Kidney capillary endothelial cell (primary cell): Measurements from ENCODE around the gene PTPRD.
"Not testable (repeated sequence)": the region's sequence is repeated elsewhere in the genome, so short reads cannot be mapped to it uniquely, and the experiment has no call there.

Experiments used
- DNase-seq: peaks from one replicate; pipeline ENCODE4 v3.0.0-alpha.2; 2018; ENCODE audit warnings: low spot score

PTPRD gene

DNA sequence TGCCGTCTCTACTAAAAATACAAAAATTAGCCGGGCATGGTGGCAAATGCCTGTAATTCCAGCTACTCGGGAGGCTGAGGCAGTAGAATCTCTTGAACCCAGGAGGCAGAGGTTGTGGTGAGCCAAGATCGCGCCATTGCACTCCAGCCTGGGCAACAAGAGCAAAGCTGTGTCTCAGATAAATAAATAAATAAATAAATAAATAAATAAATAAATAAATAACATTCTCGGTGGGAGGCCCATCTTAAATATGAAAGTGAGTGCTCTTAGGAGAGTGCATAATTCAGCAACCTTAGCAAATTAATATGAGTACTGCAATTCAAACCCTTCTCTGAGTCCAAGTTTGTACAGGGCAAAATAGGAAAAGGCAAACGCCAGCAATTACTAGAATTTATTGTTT is 1302.1 kb downstream of the PTPRD start:
- not testable (repeated sequence) for DNase-seq

DNA sequence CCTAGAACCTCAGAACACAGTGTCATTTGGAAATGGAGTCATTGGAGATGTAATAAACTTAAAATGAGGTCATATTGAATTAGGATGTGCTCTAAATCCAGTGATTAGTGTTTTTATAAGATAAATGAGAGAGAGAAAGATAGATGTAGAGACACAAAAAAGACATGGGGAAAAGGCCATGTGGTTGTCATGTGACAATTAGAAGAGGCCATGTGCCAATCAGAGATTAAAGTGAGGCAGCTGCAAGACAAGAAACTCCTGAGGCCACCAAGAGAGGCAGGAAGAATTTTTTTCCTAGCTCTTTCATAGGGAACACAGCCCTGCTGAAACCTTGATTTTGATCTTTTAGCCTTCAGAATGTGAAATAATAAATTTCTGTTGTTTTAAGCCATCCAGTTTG is 1307.2 kb downstream of the PTPRD start:
- no peak for DNase-seq

DNA sequence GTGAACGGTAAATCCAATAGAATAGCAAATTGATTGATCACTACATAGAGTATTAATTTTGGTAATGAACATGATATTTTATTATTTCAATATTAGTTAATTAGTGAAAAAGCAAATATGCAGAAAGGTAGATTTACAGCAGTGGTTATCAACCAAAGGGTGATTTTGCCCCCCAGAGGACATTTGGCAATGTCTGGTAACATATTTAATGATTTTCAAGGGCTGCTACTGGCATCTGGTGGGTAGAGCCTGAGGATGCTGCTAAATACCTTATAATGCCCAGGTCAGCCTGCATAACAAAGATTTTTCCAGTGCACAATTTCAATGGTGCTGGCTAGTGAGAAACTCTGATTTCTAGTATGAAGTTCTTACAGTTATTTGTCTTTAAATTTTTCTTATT is 1313.7 kb downstream of the PTPRD start:
- DNase-seq = no peak

DNA sequence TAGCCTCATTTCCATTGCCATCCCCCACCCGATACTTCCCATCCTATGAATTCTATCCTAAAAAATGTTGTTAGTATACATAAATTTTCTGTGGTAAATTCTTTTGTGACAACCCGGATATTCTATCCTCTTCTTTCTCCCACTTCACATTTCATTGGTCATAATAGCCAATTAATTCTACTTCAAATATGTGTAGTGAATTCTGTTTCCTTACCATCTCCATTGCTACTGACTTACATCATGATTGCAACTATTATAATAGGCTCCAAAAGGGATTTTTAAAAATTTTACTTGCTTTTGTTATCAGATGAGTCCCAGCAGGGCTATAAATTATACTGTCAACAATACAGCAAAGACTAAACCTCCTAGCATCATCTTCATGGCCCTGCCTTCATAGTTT is 1326.8 kb downstream of the PTPRD start:
- no peak for DNase-seq

DNA sequence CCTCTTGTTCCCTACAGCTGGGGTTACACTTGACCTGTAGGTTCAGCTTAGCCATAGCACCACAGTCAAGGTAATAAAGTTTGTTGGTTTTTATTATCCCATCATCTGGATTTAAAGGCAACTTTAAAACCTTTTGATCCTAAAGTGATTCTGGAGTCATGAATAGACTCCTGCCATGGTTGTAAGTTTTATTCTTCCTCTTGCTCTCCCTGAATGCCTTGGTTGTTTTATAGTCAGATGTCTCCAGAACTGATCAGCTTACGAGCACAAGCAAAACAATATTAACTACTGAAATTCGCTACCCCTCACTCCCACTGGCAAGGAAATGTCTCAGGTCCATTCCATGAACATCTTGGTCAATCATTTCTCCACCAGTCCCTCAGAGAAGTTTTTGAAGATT is 1328.6 kb downstream of the PTPRD start:
- DNase-seq = no peak

DNA sequence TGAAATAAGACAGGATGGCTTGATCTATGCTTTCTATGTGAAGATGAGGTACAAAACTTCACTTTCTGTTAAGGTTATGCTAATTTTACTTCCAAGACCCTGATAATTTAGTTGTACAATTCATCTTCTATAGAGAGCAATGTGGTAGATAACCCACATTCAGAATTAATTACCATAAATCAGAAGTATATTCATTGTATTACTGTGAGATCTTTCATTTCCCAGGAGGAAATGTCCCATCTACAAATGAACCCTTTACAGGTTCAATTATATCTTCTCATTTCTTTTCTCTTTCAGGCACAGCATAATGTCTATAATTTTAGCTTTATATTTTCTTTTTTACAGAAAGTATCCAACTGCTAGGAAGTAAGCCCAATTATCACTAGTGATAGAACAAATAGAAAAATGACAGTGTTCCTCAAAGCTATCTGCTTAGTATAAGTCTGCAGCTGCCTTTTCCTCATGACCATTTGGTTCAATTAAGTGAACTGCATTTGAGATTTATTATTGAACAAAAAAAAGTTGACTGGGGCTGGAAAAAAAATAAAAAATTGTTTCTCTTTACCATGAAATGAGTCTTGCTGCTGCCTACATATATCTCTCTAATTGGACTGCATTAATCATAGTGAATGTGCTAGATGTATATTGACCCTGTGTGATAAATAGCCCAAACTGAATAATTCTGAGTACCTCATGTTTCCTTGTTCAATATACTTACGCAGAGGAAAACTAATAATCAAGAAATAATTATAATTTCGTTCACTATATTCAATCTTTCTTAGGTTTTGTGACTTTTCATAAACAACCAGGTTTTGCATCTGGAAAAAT is 1329.4 kb downstream of the PTPRD start:
- DNase-seq = no peak

DNA sequence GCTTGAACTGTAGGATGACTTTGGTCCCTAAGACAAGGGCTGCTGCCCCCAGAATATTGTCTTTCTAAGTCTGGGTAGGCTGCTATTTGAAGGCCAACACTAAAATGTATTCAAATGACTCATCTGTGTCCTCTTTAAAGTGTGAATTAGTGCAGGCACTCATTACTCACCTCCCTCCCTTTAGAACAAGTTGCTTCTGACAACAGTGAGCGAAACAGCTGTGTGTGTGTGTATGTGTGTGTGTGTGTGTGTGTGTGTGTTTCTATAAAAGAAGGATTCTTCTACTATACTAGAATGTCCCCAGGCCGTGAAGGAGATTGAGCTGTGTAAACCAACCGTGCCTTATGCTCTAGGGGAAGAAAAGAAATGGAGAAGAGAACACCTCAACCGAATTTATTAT is 1337.2 kb downstream of the PTPRD start:
- no peak for DNase-seq

DNA sequence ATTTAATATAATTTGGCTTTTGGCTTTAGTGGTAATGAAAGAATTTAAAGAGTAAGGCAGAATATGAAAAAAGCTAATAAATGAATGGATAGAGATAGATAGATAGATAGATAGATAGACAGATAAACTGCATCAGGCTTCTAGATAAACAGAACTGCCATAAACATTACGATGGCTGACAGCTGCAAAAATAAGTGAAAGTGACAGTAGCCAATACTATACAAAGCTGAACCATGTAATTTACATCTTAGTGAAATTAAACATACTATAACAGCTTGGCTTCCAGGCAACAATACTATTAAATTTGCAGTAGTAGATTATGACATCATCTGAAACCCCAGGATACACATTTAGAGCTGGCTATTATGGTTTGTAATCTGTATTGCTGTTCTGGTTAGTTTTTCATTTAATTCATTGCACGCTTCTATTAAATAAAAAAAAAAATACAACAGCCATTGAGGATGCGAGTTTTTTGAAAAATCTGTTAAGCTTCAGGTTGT is 1354.8 kb downstream of the PTPRD start:
- DNase-seq = no peak

DNA sequence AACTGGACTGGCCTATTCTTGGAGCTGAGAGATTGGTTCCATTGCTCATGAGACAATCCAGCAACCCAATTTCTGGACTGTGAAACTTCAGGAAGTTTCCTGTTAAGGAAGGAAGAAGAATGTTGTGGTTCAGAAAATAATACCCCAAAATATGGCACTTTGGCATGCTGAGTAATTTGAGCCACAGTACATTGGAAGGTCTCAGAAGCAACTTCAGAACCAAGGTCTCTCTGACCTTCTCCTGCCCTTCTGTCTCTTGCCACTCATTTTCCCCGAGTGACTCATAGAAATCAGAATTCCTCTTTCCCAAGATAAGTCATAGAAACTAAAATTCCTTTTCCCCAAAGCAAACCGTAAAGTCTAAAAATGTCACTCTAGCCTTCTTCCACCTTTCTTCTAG is 1366.1 kb downstream of the PTPRD start:
- no peak for DNase-seq

DNA sequence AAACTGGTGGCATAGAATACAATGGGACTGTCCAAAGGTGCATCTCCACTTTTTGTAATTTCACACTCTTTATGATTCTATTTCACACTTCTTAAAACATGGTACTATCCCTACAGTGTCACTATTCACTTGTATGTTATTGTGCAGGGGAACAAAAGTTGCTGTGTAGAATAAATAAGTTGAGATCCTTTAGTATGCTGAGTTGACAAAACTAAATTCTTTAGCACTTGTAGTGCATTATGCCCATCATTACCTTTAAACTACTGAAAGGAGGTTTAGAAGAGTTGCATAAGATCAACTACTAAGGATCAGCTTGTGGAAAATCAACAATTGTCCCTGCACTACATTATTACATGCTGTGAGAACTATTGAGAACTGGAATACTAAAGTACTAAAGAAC is 1380.9 kb downstream of the PTPRD start:
- no peak for DNase-seq

DNA sequence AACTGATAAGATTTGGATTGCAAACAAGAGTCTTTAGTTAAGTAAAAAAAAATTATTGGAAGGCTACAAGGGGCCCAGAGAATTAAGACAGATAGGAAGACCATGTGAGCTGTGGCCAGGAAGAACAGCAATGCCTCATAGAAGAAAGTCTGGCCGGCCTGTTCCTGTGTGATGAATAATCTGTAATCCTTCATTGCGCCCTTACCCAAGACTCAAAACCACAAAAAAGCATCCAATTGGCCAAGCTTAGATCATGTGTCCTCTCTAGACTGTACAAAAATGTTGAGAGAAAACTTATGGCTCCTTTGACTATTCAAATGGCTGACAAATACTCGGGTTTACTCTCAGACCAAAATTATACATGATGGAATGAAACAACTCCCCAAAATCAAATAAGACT is 1383.5 kb downstream of the PTPRD start:
- DNase-seq = no peak

DNA sequence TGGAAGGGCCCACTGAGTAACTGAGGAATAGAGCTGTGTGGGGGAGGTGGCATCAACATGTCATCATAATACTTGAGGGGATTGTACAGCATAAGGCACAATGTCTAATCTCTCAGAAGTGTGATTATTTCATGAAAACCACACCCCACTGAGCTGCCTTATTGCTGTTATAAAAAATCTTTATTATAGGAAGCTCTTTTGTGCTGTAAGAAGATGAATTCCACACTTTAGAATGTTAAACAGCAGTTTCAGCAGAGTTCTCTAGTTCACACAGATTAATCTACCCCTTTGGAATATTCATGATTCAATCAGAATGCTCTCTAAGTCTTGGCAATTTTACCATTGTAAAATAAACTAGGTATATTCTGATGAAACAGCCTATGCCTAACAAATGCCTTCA is 1389.6 kb downstream of the PTPRD start:
- DNase-seq = no peak

DNA sequence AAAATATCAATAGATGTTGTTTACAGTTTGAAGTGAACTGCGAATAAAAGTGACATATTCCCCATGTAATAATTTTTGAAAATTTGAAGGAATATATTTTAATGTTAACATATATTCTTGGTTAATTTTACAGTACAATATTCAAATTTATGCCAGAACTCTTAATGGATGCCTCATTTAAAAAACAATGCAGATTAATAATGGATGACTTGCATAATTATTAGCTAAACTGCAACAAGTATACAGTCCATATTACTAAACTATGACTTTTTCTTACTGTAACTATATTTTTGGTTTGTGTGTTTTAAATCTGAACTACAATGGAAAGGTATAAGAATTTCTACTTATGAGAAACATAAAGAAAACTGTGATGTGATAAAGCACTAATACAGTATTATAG is 1390.1 kb downstream of the PTPRD start:
- DNase-seq = no peak

DNA sequence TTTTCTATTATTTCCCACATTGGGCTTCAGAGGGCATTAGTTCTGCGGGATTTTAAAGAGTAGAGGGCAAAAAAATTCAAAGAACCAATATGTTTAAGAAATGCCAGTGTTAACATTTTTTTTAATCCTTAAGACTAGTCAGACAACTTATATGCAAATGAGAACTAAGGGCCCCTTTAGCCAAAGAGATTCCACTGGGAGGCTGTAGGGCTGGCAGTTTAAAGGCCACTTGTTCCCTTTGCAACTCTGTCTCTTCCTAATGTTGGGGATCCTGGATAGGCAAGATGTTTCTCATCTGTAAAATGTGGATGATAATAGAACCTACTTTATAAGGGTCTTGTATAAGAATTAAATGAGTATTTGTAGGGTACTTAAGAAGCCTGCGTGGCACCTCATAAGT is 1395.9 kb downstream of the PTPRD start:
- no peak for DNase-seq

DNA sequence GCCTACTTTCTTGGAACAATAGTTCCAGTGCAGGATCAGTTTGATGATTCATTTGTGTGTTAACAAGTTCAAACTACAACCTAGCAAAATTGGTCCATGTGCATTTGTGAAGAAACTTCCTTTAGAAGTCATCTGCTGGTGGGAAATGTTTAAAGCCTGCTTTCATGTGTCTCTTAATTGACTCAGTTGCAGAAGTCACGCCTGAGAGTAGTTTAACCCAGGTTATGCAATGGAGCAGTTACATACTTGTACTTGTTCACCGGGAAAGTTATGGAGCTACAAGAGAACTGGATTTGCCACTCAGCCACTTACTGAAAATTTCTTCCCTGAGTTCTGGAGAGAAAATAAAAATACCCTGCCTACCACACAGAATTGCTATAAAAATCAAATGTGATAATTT is 1397.8 kb downstream of the PTPRD start:
- DNase-seq = no peak

DNA sequence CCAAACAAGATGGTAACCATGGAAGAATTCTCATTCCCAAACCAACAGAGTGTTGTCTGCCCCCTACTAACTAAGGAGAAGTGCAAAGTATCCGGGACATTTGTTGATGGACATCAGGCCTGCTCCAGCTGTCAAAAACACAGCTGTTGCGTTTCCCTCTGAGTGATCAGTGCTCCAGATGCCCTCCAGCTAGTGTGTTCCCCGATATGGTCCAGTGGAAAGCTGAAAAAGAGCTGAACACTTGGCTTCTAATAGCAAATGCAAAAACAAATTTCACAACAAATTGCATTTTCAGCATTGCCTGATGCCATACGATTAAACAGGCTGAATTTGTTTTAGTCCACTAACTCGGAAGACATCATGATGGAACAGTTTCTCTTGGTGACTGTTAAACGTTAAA is 1398.7 kb downstream of the PTPRD start:
- DNase-seq = no peak

DNA sequence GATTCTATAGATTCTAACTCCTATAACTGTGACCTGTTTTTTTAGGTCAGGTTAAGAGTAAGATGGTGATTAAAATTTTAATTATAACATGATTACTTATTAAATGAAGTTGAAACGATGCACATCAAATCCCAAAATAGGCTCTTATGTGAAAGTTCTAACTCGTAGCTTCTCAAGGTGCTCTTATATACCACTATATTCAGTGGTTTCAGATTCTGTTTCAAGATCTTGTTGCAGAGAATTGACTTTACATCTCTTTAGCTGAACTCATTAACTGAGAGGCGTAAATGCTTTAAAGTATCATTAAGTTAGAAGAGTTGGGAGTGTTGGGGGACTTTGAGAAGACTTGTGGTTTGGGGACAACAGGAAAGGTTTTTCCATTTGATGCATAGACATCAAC is 1399.8 kb downstream of the PTPRD start:
- DNase-seq = no peak

DNA sequence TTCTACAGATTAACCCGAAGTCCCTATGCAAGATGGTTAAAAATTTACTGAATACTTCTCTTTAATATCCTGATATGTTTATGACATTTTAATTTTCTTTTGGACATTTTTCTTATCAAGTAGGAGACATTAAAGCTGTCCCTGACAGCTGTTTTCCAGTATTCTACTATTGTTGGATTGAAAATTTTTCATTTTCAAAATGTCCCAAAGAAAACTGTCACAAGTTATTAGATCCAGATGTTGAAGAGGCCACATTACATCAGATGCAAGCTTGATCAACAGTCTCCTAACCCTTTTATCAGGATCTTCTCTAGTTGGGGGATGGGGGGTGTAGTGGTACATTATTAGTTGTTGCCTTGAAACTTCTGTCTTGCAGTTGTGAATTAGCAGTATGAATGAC is 1410.5 kb downstream of the PTPRD start:
- no peak for DNase-seq

DNA sequence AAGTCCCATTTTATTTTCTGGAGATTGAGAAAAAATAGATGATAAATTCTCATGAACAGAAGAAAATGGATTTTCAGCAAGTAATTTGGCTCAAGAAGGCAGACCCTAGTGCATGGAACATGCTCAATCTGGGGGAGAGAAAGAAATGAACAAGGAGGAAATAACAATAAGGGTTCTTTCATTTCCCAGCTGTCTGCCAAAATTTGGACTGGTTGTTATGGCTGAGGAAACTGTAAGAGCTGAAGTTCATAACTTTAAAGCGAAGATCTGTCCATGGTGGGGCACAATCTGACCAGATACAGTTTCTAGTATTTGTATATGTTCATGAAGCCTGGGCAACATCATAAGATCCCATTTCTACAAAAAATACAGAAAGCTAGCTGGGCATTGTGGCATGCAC is 1426.7 kb downstream of the PTPRD start:
- no peak for DNase-seq

DNA sequence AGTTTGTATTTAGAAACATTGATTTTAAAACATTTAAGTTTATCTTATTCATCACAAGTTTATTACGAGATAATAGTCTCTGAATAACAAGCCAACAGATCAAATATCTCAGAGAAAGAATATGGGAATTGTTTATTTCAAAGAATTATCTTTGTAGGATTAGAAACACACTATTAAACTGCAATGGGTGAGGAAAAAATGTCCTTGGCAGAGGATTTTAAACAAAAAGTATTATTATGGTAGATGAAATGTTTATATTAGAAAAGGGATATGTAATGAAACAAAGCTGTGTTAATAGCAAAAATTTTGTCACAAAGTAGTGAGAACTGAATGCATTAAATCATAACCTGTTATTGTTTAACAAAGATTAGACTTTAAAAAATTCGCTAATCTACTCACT is 1430.4 kb downstream of the PTPRD start:
- DNase-seq = no peak

DNA sequence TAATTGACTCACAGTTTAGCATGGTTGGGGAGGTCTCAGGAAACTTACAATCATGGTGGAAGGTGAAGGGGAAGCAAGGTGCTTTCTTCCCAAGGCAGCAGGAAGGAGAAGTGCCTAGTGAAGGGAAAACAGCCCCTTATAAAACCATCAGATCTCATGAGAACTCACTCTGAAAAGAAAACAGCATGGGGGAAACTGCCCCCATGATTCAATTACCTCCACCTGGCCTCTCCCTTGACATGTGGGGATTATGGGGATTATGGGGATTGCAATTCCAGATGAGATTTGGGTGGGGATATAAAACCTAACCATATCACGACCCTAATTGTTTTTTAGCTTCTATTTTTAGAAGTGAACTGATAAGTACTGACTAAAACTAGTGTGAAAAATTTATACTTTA is 1435.7 kb downstream of the PTPRD start:
- DNase-seq = no peak

DNA sequence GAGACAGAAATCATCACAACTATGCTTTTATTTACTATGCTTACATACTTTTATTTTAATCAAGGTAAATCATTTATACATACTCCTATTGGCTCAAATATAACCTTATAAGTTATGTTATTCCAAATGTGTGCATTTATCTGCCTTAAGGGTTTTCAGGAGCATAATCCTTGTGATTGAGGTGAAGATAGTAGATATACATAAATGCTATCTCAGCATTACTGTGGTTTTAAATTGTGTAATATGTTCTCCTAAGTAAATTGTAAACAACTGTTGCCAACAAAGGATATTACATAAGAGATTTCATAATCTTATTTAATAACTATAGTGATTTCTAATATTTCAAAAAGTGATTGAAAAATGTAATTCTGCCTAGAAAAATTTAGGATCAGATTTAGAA is 1438.4 kb downstream of the PTPRD start:
- DNase-seq = no peak

DNA sequence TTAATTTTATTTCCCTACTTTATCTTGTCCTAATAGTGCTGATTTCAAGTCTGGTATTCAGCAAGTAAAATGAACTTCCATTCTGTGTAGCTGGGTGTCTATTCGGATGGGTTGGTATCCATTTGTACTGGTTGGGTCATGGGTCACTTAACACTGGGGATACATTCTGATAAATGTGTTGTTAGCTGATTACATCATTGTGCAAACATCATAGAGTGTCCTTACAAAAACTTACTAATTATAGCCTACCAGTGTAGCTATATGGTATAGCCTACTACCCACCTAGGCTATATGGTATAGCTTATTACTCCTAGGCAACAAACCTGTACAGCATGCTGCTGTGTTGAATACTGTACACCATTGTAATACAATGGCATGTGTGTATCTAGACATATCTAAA is 1439.5 kb downstream of the PTPRD start:
- DNase-seq = no peak

DNA sequence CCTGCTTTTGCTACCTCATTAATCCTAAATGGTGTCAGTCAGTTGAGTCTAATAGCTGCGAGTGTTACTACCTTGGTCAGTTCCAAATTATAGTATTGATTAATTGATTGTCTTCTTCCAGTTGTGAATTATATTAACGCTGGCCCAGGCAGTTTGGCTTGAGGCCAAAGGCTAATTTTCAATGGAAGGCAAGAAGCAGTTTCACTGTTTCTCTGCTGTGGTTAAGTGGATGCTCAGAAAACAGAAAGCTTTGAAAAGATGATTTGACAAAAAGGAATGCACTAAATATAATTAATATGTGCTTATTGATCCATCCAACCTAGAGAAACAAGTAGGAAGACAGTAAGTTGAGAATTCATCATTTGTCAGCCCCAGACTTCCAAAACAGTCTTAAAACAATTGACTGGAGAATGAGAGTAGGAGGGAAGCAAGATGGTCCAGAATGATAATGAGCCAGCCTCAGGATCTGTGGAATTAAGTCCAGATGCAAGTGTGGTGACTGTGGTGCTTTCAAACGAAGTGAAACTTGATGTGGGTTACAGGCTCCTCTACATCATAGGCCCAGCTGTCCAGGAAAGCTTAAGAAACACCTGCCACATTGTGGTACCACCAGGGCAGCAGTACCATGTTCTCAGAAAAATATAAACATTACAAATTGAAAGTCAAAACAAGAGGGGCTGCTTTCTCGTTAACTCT is 1442.2 kb downstream of the PTPRD start:
- DNase-seq = no peak
